H9 (cell line): Measurements from ENCODE around the gene NPHP1. TPM values are rescaled to one million over a fixed set of nuclear protein-coding genes. Genes with fewer than 3 reads are reported as not detected.

Experiments used
- DNase-seq: peaks from one replicate; pipeline ENCODE4 v3.0.0-alpha.2; 2017
- H2AFZ ChIP-seq: one replicate; pipeline ENCODE4 v1.6.1; 2013; ENCODE audit warnings: mild to moderate bottlenecking, low read length, control low read depth, moderate library complexity
- H2AK5ac ChIP-seq: 2 replicates; pipeline ENCODE4 v1.6.1; 2013; ENCODE audit warnings: low read length, control low read depth, mixed read lengths; ENCODE audit not compliant: insufficient read length
- H2BK120ac ChIP-seq: one replicate; pipeline ENCODE4 v1.6.1; 2013; ENCODE audit warnings: low read depth, mild to moderate bottlenecking, low read length, control low read depth, inconsistent platforms; ENCODE audit not compliant: poor library complexity, severe bottlenecking
- H2BK12ac ChIP-seq: 2 replicates; pipeline ENCODE4 v1.6.1; 2013; ENCODE audit warnings: low read length, control low read depth, mixed read lengths, low read depth; ENCODE audit not compliant: insufficient read length
- H2BK15ac ChIP-seq: 2 replicates; pipeline ENCODE4 v1.6.1; 2013; ENCODE audit warnings: low read depth, low read length, control low read depth
- H2BK20ac ChIP-seq: one replicate; pipeline ENCODE4 v1.6.1; 2013; ENCODE audit warnings: low read depth, mild to moderate bottlenecking, low read length, control low read depth, inconsistent platforms; ENCODE audit not compliant: poor library complexity, severe bottlenecking
- H2BK5ac ChIP-seq: 2 replicates; pipeline ENCODE4 v1.6.1; 2013; ENCODE audit warnings: low read length, control low read depth, mixed read lengths; ENCODE audit not compliant: insufficient read length
- H3K14ac ChIP-seq: 2 replicates; pipeline ENCODE4 v1.6.1; 2013; ENCODE audit warnings: low read length, control low read depth; ENCODE audit not compliant: insufficient read depth
- H3K18ac ChIP-seq: 2 replicates; pipeline ENCODE4 v1.6.1; 2013; ENCODE audit warnings: low read depth, mild to moderate bottlenecking, mixed read lengths, low read length, control low read depth; ENCODE audit not compliant: insufficient read length
- H3K23ac ChIP-seq: 2 replicates; pipeline ENCODE4 v1.6.1; 2013; ENCODE audit warnings: low read length, control low read depth, mixed read lengths, low read depth; ENCODE audit not compliant: insufficient read length
- H3K23me2 ChIP-seq: 2 replicates; pipeline ENCODE4 v1.6.1; 2013; ENCODE audit warnings: low read depth, mild to moderate bottlenecking, mixed read lengths, low read length, control low read depth; ENCODE audit not compliant: insufficient read length, poor library complexity, severe bottlenecking
- H3K27ac ChIP-seq: 2 replicates; pipeline ENCODE4 v1.5.1; 2013; ENCODE audit warnings: low read length, control low read depth, mixed read lengths, low read depth; ENCODE audit not compliant: insufficient read length
- H3K27me3 ChIP-seq: 2 replicates; pipeline ENCODE4 v1.6.1; 2013; ENCODE audit warnings: low read length, control low read depth, inconsistent platforms; ENCODE audit not compliant: insufficient read depth
- H3K4ac ChIP-seq: 2 replicates; pipeline ENCODE4 v1.6.1; 2013; ENCODE audit warnings: low read depth, mild to moderate bottlenecking, control low read depth, inconsistent platforms, low read length, moderate library complexity
- H3K4me1 ChIP-seq: 2 replicates; pipeline ENCODE4 v1.6.1; 2013; ENCODE audit warnings: low read length, control low read depth, inconsistent platforms; ENCODE audit not compliant: insufficient read depth
- H3K4me2 ChIP-seq: 2 replicates; pipeline ENCODE4 v1.6.1; 2013; ENCODE audit warnings: low read length, control low read depth, mixed read lengths; ENCODE audit not compliant: insufficient read length, insufficient read depth
- H3K56ac ChIP-seq: 2 replicates; pipeline ENCODE4 v1.6.1; 2013; ENCODE audit warnings: low read depth, mild to moderate bottlenecking, mixed read lengths, low read length, control low read depth; ENCODE audit not compliant: insufficient read length
- H3K79me1 ChIP-seq: 2 replicates; pipeline ENCODE4 v1.6.1; 2013; ENCODE audit warnings: low read depth, mild to moderate bottlenecking, moderate library complexity, low read length, control low read depth, inconsistent platforms; ENCODE audit not compliant: insufficient read depth, poor library complexity, severe bottlenecking
- H3K79me2 ChIP-seq: 2 replicates; pipeline ENCODE4 v1.6.1; 2013; ENCODE audit warnings: low read length, control low read depth, inconsistent platforms; ENCODE audit not compliant: insufficient read depth
- H3K9ac ChIP-seq: 2 replicates; pipeline ENCODE4 v1.6.1; 2013; ENCODE audit warnings: low read length, control low read depth, mixed read lengths; ENCODE audit not compliant: insufficient read length; ENCODE audit errors: extremely low read depth
- H3K9me3 ChIP-seq: one replicate; pipeline ENCODE4 v1.6.1; 2013; ENCODE audit warnings: low read depth, low read length, inconsistent platforms; ENCODE audit not compliant: control insufficient read depth
- H3T11ph ChIP-seq: one replicate; pipeline ENCODE4 v1.6.1; 2013; ENCODE audit warnings: mild to moderate bottlenecking, low read length, control low read depth, inconsistent platforms
- H4K20me1 ChIP-seq: one replicate; pipeline ENCODE4 v1.6.1; 2013; ENCODE audit not compliant: control insufficient read depth, insufficient read length, insufficient read depth
- H4K5ac ChIP-seq: 2 replicates; pipeline ENCODE4 v1.6.1; 2013; ENCODE audit warnings: low read depth, mild to moderate bottlenecking, mixed read lengths, low read length, control low read depth; ENCODE audit not compliant: insufficient read length
- H4K8ac ChIP-seq: replicated peaks from 2 replicates; pipeline ENCODE4 v1.6.1; 2013; ENCODE audit warnings: low read length, control low read depth, mixed read lengths, low read depth; ENCODE audit not compliant: insufficient read length
- H4K91ac ChIP-seq: 2 replicates; pipeline ENCODE4 v1.6.1; 2013; ENCODE audit warnings: low read depth, mild to moderate bottlenecking, moderate library complexity, mixed read lengths, low read length, control low read depth; ENCODE audit not compliant: insufficient read length
- H3K27ac Mint-ChIP-seq, 3 experiments: 2 replicates in 2 of 3; 3 replicates in 1 of 3; pipeline ENCODE4 v1.8.0; 2020 to 2021; ENCODE audit warnings: mixed read lengths in 3 of 3, mild to moderate bottlenecking in 1 of 3, moderate library complexity in 1 of 3
- H3K27me3 Mint-ChIP-seq: 2 replicates; pipeline ENCODE4 v1.8.0; 2021; ENCODE audit warnings: low read depth, mild to moderate bottlenecking, moderate library complexity, mixed read lengths
- H3K36me3 Mint-ChIP-seq, 3 experiments: 2 replicates in 2 of 3; 3 replicates in 1 of 3; pipeline ENCODE4 v1.8.0; 2020 to 2021; ENCODE audit warnings: low read depth in 3 of 3, mixed read lengths in 3 of 3; ENCODE audit not compliant: insufficient read depth in 1 of 3
- H3K4me1 Mint-ChIP-seq, 2 experiments: 2 replicates each; pipeline ENCODE4 v1.8.0; 2020; ENCODE audit warnings: mixed read lengths in 2 of 2
- H3K4me3 Mint-ChIP-seq, 2 experiments: 2 replicates in 1 of 2; 3 replicates in 1 of 2; pipeline ENCODE4 v1.8.0; 2020 to 2021; ENCODE audit warnings: mild to moderate bottlenecking in 2 of 2, mixed read lengths in 2 of 2, moderate library complexity in 1 of 2
- H3K9me3 Mint-ChIP-seq, 2 experiments: 2 replicates in 1 of 2; 3 replicates in 1 of 2; pipeline ENCODE4 v1.8.0; 2020; ENCODE audit warnings: mild to moderate bottlenecking in 2 of 2, mixed read lengths in 2 of 2, moderate library complexity in 1 of 2
- CTCF ChIP-seq: fragments of 200-600 bp; sonication (generic); conservative IDR thresholded peaks from 3 replicates; pipeline ENCODE4 v1.8.0; 2021; ENCODE audit warnings: antibody characterized with exemption, mild to moderate bottlenecking
- WGBS: extraction: QIAGEN DNeasy Blood & Tissue Kit; methylation state at CpG from one replicate; pipeline ENCODE4 v1.1.7; 2013; ENCODE audit warnings: missing lambda C conversion rate, low lambda C conversion rate, mixed read lengths; ENCODE audit not compliant: insufficient read length; ENCODE audit errors: extremely low coverage; 5-methylcytosine and 5-hydroxymethylcytosine counted together
- total RNA-seq: library from RNA; stranded (reverse); gene quantifications from 2 replicates; pipeline ENCODE4 v1.2.1, GENCODE V29; 2021

Gene NPHP1
- total RNA-seq, 1 experiment from 2014 or later, result 2.1 TPM

GRCh38 chr2:110121592-110121991 lies 83.2 kb downstream of the NPHP1 start:
- Mint-ChIP-seq H3K4me3 (no peak overlapping the region), H3K27ac (no peak overlapping the region), H3K9me3 (no peaks in the 10 kb centered on the region), H3K36me3 (no peaks in the 10 kb centered on the region), H3K4me1 (peaks cover 3 to 5% of the 10 kb centered on the region in 2 experiments; a peak in 2 of 4 replicates), H3K27me3 (peaks cover 39% of the 10 kb centered on the region)
- Histone ChIP-seq H3K4me2 (no peak overlapping the region), H3K56ac (no peak overlapping the region), H2BK20ac (no peak overlapping the region), H3K4ac (no peak overlapping the region), H3K9me3 (no peaks in the 10 kb centered on the region), H4K20me1 (no peaks in the 10 kb centered on the region), H2AK5ac (no peak overlapping the region), H3K18ac (no peak overlapping the region), H2BK12ac (no peak overlapping the region), H2BK120ac (no peak overlapping the region), H4K91ac (no peak overlapping the region), H3K4me1 (no peaks in the 10 kb centered on the region), H3K79me2 (no peaks in the 10 kb centered on the region), H4K8ac (no peak overlapping the region), H2AFZ (no peak overlapping the region), H3K9ac (no peak overlapping the region), H3K79me1 (no peaks in the 10 kb centered on the region), H4K5ac (no peak overlapping the region), H2BK15ac (no peak overlapping the region), H3K23ac (no peak overlapping the region), H3T11ph (no peak overlapping the region), H3K27me3 (no peaks in the 10 kb centered on the region; the same call in 1 of the 2 replicates), H3K23me2 (no peaks in the 10 kb centered on the region), H2BK5ac (no peak overlapping the region), H3K14ac (no peak overlapping the region), H3K27ac (no peak overlapping the region)
- no peak for TF ChIP-seq CTCF
- DNase-seq, result no peak
- WGBS, result no CpG with 5 or more reads among the region's 3 CpGs
